PC-3 (cell line): ENCODE data around the gene BRD9. TPM values are rescaled to one million over a fixed set of nuclear protein-coding genes. Genes with fewer than 3 reads are reported as not detected.

Source experiments
- ATAC-seq: fragments of 200-7000 bp; cut with Tn5 transposase; 2 replicates; pipeline ENCODE4 v1.9.1; 2020; ENCODE audit warnings: mild to moderate bottlenecking, moderate library complexity
- BruUV-seq: library from RNA; stranded (reverse); fragments of 400-500 nt; replicated peaks from 2 replicates; lab custom pipeline; 2021; lab: Mats Ljungman, UMichigan
- CTCF ChIA-PET: fragments of 300-600 bp; sonication (Branson Sonifier 250); formaldehyde crosslinking; loops from one replicate; lab custom pipeline; 2022; ENCODE audit warnings: antibody characterized with exemption; lab: Charles Lee
- POLR2A ChIA-PET: fragments of 300-600 bp; sonication (Branson Sonifier 250); formaldehyde crosslinking; loops from one replicate; lab custom pipeline; 2022; ENCODE audit warnings: antibody characterized with exemption; ENCODE audit not compliant: unreplicated experiment; lab: Charles Lee
- DNase-seq: peaks from one replicate; pipeline ENCODE4 v3.0.0-alpha.2; 2015
- H2AFZ ChIP-seq: fragments of 300-600 bp; sonication (generic); 2 replicates; pipeline ENCODE4 v1.6.0; 2016; ENCODE audit warnings: antibody characterized with exemption, low read length
- H3F3A ChIP-seq: fragments of 300-600 bp; sonication (generic); one replicate; pipeline ENCODE4 v1.6.0; 2017; ENCODE audit warnings: antibody characterized with exemption, low read length, control low read depth, mild to moderate bottlenecking; ENCODE audit not compliant: unreplicated experiment
- H3K27ac ChIP-seq: fragments of 300-600 bp; sonication (generic); 2 replicates; pipeline ENCODE4 v1.5.1; 2016; ENCODE audit warnings: mild to moderate bottlenecking, low read length
- H3K27me3 ChIP-seq: fragments of 300-600 bp; sonication (generic); 2 replicates; pipeline ENCODE4 v1.6.1; 2016; ENCODE audit warnings: low read length, mixed read lengths
- H3K36me3 ChIP-seq: fragments of 300-600 bp; sonication (generic); 2 replicates; pipeline ENCODE4 v1.6.1; 2016; ENCODE audit warnings: low read depth, mixed run types, low read length, mixed read lengths
- H3K4me1 ChIP-seq: fragments of 300-600 bp; sonication (generic); 2 replicates; pipeline ENCODE4 v1.5.1; 2016; ENCODE audit warnings: low read length; ENCODE audit not compliant: insufficient read depth
- H3K4me2 ChIP-seq: fragments of 300-600 bp; sonication (generic); 2 replicates; pipeline ENCODE4 v1.6.0; 2016; ENCODE audit warnings: low read length
- H3K4me3 ChIP-seq: fragments of 300-600 bp; sonication (generic); 2 replicates; pipeline ENCODE4 v1.5.1; 2016; ENCODE audit warnings: mild to moderate bottlenecking, low read length, mixed read lengths
- H3K79me2 ChIP-seq: fragments of 300-600 bp; sonication (generic); 2 replicates; pipeline ENCODE4 v1.6.1; 2017; ENCODE audit warnings: low read length, mixed read lengths
- H3K9ac ChIP-seq: fragments of 300-600 bp; sonication (generic); 2 replicates; pipeline ENCODE4 v1.6.0; 2016; ENCODE audit warnings: mild to moderate bottlenecking, low read length
- H3K9me2 ChIP-seq: fragments of 300-600 bp; sonication (generic); replicated peaks from 2 replicates; pipeline ENCODE4 v1.6.1; 2016; ENCODE audit warnings: mixed run types, low read length, mixed read lengths
- H3K9me3 ChIP-seq: fragments of 300-600 bp; sonication (generic); 2 replicates; pipeline ENCODE4 v1.6.1; 2016; ENCODE audit warnings: low read length, mixed read lengths
- H4K20me1 ChIP-seq: fragments of 300-600 bp; sonication (generic); 2 replicates; pipeline ENCODE4 v1.6.1; 2016; ENCODE audit warnings: low read length, mixed read lengths
- EZH2 ChIP-seq: fragments of 300-600 bp; sonication (generic); IDR thresholded peaks from one replicate; pipeline ENCODE4 v1.6.1; 2017; ENCODE audit warnings: antibody characterized with exemption, mild to moderate bottlenecking, low read length; ENCODE audit not compliant: unreplicated experiment
- EZH2phosphoT487 ChIP-seq: fragments of 300-600 bp; sonication (generic); IDR thresholded peaks from 2 replicates; pipeline ENCODE4 v1.6.1; 2018; ENCODE audit warnings: mild to moderate bottlenecking, antibody characterized with exemption, low read length, borderline replicate concordance
- intact Hi-C: fragments of 100-400 bp; cut with micrococcal nuclease; formaldehyde crosslinking; loops from 2 replicates; pipeline ENCODE4 v1.9.0; 2023
- total RNA-seq: library from RNA; depleted of rRNA; stranded (reverse); fragments of >200 nt; gene quantifications from 2 replicates; pipeline ENCODE4 v1.2.3, GENCODE V29; 2014
- TF ChIP-seq, protein P1 (sequence below): fragments of 300-600 bp; sonication (generic); conservative IDR thresholded peaks from 2 replicates; pipeline ENCODE4 v1.5.1; 2017; ENCODE audit warnings: antibody characterized with exemption, low read depth, mild to moderate bottlenecking, low read length

The BRD9 gene
- total RNA-seq, 1 experiment from 2014 or later, result 50.4 TPM

GRCh38 chr5:907366-907910 lies 14.8 kb upstream of the BRD9 start:
- ATAC-seq (no peak), DNase-seq (no peak)
- Histone ChIP-seq H3K79me2 (0 out of 2 replicates have a peak, but pooled peaks cover 4% of the 10 kb centered on the region), H3K4me3 (no peak overlapping the region), H3K9me2 (no peaks in the 10 kb centered on the region), H3K9ac (no peak overlapping the region), H2AFZ (no peak overlapping the region), H3K27ac (no peak overlapping the region), H3K27me3 (no peaks in the 10 kb centered on the region), H3K9me3 (no peaks in the 10 kb centered on the region), H3F3A (peaks cover 9% of the 10 kb centered on the region), H3K4me2 (no peak overlapping the region), H4K20me1 (0 out of 2 replicates have a peak, but pooled peaks cover 4% of the 10 kb centered on the region), H3K36me3 (peaks cover 59% of the 10 kb centered on the region), H3K4me1 (peaks cover 22% of the 10 kb centered on the region)
- intact Hi-C loops, result no loop called here
- CTCF ChIA-PET, result no interaction called here
- POLR2A ChIA-PET, result no interaction called here
- TF ChIP-seq EZH2 (no peak), EZH2phosphoT487 (no peak)
- TF ChIP-seq, protein P1, sequence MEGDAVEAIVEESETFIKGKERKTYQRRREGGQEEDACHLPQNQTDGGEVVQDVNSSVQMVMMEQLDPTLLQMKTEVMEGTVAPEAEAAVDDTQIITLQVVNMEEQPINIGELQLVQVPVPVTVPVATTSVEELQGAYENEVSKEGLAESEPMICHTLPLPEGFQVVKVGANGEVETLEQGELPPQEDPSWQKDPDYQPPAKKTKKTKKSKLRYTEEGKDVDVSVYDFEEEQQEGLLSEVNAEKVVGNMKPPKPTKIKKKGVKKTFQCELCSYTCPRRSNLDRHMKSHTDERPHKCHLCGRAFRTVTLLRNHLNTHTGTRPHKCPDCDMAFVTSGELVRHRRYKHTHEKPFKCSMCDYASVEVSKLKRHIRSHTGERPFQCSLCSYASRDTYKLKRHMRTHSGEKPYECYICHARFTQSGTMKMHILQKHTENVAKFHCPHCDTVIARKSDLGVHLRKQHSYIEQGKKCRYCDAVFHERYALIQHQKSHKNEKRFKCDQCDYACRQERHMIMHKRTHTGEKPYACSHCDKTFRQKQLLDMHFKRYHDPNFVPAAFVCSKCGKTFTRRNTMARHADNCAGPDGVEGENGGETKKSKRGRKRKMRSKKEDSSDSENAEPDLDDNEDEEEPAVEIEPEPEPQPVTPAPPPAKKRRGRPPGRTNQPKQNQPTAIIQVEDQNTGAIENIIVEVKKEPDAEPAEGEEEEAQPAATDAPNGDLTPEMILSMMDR, result no peak
- BruUV-seq, result no TSS peak

- Histone ChIP-seq H3F3A (no peaks in the 10 kb centered on the region), H3K9ac (no peak overlapping the region), H3K9me2 (no peaks in the 10 kb centered on the region), H3K27ac (no peak overlapping the region), H3K4me3 (no peak overlapping the region), H2AFZ (no peak overlapping the region), H3K36me3 (peaks cover 59% of the 10 kb centered on the region), H4K20me1 (0 out of 2 replicates have a peak, but pooled peaks cover 4% of the 10 kb centered on the region), H3K4me1 (peaks cover 1% of the 10 kb centered on the region; the same call in 1 of the 2 replicates), H3K27me3 (no peaks in the 10 kb centered on the region), H3K9me3 (no peaks in the 10 kb centered on the region), H3K79me2 (0 out of 2 replicates have a peak, but pooled peaks cover 4% of the 10 kb centered on the region), H3K4me2 (no peak overlapping the region)
- intact Hi-C loops, result no loop called here
- no peak for DNase-seq
- ATAC-seq, result no peak
- CTCF ChIA-PET, result no interaction called here
- BruUV-seq, result no TSS peak
- TF ChIP-seq EZH2 (no peak), EZH2phosphoT487 (no peak)
- TF ChIP-seq, protein P1, result no peak
- POLR2A ChIA-PET, result no interaction called here
Observed at GRCh38 chr5:905139-905642, 12.6 kb upstream of the BRD9 start.

DNA sequence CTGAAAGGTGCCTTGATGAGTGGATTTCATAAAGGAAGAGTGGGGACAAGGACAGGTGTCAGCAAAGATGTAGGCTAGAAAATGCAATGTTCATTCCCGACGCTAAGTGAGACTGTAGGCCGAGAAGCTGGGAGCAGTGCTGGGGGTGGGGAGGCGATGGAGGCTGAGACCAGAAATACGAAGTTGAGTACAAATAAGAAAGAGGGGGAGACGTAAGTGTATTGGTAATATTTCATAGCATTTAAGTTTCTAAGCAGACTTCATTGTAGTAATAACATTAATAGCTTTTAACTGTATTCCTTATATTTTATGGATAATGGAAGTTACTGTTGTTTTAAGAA lies 11.1 kb upstream of the BRD9 start:
- H3K36me3 ChIP-seq, result peaks cover 52% of the 10 kb centered on the region
- CTCF ChIA-PET, result no interaction called here
- 0 out of 2 replicates have a peak, but pooled peaks cover 4% of the 10 kb centered on the region for H4K20me1 ChIP-seq
- TF ChIP-seq EZH2, result no peak
- TF ChIP-seq, protein P1, result no peak
- TF ChIP-seq EZH2phosphoT487, result no peak
- 0 out of 2 replicates have a peak, but pooled peaks cover 4% of the 10 kb centered on the region for H3K79me2 ChIP-seq
- no peaks in the 10 kb centered on the region for H3K9me3 ChIP-seq
- intact Hi-C loops, result loop anchor here (2.0 kb wide), 1 partner anchor 233 kb away; no protein-coding TSS in a partner anchor
- no peaks in the 10 kb centered on the region for H3K4me1 ChIP-seq
- POLR2A ChIA-PET, result no interaction called here
- H3F3A ChIP-seq, result no peaks in the 10 kb centered on the region
- ATAC-seq (no peak), DNase-seq (no peak)
- no peak overlapping the region for H3K9ac ChIP-seq
- no peak overlapping the region for H3K4me2 ChIP-seq
- H3K27me3 ChIP-seq, result no peaks in the 10 kb centered on the region
- H3K9me2 ChIP-seq, result no peaks in the 10 kb centered on the region
- H2AFZ ChIP-seq, result no peak overlapping the region
- H3K27ac ChIP-seq, result no peak overlapping the region
- no TSS peak for BruUV-seq
- H3K4me3 ChIP-seq, result no peak overlapping the region
